ENCODE measurements around the gene SPATA20.

The SPATA20 gene

DNA sequence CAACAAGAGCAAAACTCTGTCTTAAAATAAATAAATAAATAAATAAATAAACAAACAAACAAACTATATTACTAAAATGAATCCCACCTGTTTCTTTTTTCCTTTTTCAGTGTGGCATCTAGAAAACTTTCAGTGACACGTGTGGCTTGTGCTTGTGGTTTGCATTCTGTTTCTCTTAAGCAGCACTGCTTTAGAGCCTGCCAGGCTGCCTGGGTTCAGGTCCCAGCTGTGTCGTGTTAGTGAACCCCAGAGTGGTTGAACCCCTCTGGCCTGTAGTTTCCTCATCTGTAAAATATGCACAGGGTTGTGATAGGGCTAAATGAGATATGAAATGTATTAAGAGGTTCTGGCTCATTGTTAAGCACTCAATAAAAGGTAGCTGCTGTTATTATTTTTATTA is 26.5 kb upstream of the SPATA20 start:
- no peak for DNase-seq (ENCODE audit: low read depth)

DNA sequence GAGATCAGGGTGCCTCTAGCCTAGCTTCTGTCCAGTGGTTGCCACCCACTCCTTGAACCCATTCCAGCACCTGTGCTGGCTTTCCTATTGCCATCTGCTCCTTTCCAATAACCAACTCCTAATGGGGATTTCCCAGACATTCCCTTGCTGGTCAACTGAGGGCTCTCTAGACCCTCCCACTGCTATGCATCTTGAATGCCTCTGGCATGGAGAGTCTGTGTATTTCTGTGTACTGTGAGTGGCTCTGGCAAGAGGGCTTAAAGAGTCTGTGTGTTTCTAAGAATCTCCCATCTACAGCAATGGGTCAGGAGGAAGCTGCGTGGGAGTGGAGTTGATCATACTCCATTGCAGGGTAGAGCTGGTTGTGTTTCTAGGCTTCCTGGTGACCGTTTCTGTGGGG is 25.5 kb upstream of the SPATA20 start:
- DNase-seq (ENCODE audit: low read depth), result no peak

DNA sequence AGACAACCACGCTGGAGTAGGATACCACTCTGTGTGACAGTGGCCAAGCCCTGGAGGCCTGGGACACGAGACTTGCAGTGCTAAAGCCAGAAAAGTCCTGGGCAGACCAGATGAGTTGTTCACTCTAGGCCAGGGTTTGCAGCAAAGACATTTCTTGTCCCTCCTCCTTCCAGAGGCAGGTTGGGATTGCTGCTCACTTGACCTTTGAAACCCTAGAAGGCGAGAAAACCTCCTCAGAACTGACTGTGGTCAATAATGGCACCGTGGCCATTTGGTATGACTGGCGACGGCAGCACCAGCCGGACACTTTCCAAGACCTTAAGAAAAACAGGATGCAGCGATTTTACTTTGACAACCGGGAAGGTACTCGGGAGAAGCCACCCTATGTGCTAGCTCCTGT is 24.2 kb upstream of the SPATA20 start:
- DNase-seq (ENCODE audit: low read depth), result no peak

DNA sequence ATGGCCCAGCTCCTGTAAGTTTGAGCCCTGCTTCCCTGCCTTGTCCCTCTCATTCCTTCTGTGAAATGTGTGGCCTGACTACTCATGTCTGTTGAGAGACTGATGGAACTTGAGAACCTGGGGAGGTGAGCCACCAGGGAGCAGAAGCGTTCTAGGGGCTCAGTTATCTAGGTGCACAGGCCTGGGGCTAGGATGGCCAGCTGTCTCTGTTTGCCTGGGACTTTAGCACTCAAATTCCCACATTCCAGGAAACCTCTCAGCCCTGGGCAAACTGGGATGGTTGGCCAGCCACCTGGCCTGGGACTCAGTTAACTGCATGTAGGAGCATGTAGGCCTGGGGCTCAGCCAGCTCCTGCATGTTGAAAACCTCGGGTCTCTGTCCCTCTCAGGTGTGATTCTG is 23.8 kb upstream of the SPATA20 start:
- DNase-seq (ENCODE audit: low read depth), result no peak

DNA sequence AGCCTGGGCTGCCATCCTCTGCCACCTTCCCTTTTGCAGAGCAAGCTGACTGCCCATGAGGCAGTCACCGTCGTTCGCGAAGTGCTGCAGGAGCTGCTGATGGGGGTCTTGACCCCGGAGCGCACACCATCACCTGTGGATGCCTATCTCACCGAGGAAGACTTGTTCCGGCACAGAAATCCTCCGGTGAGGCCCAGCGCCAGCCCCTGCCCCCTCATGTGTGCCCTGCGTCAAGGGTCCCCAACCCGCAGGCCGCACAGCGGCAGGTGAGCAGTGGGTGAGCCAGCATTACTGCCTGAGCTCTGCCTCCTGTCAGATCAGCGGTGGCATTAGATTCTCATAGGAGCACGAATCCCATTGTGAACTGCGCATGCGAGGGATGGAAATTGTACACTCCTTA is 22.1 kb upstream of the SPATA20 start:
- DNase-seq (ENCODE audit: low read depth), result no peak

DNA sequence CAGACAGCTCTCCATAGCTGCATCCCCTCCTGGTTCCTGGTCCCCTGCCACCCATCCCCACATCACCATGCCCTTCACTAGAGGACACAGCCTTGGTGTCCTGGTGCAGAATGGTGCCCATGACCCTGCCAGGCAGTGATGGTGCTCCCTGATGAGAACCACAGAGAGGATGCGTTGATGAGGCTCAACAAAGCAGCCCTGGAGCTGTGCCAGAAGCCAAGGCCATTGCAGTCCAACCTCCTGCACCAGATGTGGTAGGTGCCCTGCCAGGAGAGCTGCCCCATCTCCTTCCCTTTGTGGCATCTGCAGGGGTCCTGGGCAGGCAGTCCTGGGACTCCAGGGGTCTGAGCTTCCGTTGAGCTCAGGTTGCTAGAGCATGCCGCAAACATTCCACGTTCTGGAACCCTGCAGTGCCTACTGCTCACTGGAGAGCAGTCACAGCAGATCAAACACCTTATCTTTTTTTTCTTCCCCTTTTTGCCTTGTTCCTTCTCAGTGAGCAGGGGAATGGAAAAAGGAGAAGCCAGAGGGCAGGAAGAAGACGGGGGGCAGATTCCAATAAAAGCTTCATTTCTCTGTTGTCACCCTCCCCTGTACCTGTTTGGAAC is 19.7 kb upstream of the SPATA20 start:
- DNase-seq (ENCODE audit: low read depth), result no peak

DNA sequence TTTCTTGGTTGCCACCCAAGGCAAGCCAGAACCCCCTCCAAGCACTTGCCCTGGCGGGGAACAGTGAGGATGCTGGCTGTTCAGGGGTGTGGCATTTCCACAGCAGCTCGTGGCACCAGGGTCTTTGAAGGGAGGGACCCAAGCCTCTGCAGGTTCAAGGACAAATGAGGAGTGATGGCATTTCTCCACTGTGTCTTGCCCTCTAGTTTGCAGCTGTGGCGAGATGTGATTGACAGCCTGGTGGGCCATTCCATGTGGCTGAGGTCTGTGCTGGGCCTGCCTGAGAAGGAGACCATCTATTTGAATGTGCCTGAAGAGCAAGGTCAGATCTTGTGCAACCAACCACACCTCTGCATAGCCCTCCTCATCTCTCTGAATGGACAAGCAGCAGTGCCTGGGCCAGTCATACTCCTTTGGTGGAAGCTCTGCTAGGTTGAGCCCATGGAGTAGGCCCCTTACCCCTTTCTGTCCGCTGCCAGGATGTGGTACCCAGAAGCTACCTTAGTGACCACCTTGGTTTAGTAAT is 19.0 kb upstream of the SPATA20 start:
- no peak for DNase-seq (ENCODE audit: low read depth)

DNA sequence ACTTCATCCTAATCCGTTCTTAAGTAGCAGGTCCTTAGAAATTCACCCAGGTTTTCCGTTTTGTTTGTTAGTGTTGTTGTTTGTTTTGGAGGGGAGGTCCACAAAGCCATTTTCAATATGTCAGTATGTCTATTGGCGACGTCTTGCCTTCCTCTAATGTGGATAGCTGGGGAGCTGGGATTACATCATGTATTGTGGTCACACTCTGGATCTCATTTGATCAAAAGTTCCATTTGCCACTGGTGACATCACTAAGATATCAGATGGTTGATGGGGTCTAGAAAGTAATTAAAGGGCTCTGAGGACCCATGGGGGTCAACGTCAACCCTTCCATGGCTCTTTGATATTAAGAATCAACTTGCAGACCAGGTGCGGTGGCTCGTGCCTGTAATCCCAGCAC is 17.1 kb upstream of the SPATA20 start:
- DNase-seq (ENCODE audit: low read depth), result no peak

DNA sequence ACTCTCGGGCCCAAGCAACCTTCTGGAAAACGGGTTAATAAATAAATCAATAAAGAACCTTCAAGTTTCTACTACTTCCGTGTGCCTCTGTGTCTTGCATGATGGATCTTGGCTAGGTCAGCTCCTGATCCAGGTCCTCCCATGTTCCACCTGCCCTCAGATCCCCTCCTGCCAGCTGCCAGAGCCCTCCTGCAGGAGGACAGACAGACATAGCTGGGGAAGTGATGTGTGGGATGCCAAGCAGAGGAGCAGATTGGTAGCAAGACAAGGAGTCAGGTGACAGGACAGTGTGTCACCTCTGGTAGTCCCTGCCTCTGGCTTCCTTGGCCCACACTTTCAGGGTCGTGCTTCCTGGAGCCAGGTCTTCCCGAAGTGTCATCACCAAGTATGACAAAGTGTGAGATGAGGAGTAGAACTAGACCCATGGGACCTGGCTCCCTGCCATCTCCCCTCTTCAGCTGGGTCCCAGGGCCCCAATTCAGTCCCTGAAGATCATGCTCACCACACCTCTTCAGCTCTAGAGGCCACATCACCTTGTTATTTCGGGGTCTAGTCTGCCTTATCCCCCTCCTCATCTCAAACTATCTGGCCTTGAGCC is 15.4 kb upstream of the SPATA20 start:
- DNase-seq (ENCODE audit: low read depth), result no peak

DNA sequence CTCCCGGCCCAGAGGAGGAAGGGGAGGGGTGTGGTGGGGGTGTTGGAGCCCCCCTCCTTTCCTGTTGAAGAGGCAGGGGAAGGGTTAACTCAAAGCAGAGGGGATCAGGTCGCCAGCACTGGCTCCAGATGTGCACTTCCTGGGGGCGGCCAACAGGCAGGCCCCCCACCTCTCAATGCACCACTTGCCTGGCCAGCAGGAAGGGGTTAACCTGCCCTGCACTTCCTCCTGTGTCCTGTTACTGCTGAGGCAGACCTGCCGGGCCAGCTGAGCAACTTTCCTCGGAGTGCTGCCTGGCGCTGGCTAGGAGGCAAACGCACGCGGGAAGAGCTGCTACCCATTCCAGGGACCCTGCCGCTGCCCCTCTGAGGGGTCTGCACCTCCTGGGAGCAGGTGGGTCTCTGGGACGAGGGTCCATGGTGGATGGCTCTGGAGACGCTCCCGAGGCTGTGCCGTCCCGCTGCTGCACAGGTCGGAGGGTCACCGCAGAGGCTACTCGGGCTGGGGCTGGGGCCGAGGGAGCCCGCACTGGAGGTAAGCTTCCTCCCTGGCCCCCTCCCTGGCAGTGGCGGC is 14.4 kb upstream of the SPATA20 start, which contains the start of gene EPN3:
EPN3 (plus strand) TSS at position 284 of the 573 bp plus-strand sequence. CDS start 3,822 bp downstream, outside the sequence.
- DNase-seq (ENCODE audit: low read depth), result no peak

DNA sequence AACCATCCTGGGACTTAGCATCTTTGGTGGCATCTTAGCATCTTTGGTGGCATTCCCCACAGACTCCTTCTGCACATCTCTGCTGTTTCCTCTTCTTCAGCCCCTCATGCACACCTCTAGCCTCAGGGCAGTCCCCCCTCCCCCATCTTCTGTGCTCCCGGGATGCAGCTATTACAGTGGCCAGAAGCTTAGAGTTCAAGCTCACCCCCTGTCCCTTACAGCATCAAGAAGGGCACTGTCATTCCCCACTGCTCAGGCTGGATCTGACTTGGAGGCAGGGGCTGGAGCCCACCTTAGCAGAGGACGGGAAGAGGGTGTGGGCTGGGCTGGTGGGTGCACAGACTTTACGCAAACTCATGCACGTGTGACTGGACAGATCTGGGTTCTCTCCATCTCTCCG is 13.8 kb upstream of the SPATA20 start:
- no peak for DNase-seq (ENCODE audit: low read depth)

DNA sequence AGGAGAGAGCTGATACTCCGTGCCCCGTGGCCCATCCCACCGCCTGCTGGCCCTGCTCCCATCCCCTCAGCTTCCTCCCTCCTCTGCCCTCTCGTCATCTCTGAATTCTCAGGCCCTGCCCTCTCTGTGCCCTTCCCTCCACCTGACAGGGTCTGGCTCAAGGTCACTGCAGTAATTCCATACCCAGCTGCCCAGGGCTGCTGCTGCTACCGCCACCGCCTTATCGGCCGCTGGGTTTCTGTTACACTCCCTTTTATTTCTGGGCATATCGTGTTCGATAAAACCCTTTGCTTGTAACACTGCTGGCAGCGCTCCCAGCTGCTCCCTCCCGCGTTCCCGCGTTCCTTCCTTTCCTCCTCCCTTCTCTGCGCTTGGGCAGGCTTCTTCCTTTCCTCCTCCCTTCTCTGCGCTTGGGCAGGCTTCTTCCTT is 13.2 kb upstream of the SPATA20 start:
- no peak for DNase-seq (ENCODE audit: low read depth)

DNA sequence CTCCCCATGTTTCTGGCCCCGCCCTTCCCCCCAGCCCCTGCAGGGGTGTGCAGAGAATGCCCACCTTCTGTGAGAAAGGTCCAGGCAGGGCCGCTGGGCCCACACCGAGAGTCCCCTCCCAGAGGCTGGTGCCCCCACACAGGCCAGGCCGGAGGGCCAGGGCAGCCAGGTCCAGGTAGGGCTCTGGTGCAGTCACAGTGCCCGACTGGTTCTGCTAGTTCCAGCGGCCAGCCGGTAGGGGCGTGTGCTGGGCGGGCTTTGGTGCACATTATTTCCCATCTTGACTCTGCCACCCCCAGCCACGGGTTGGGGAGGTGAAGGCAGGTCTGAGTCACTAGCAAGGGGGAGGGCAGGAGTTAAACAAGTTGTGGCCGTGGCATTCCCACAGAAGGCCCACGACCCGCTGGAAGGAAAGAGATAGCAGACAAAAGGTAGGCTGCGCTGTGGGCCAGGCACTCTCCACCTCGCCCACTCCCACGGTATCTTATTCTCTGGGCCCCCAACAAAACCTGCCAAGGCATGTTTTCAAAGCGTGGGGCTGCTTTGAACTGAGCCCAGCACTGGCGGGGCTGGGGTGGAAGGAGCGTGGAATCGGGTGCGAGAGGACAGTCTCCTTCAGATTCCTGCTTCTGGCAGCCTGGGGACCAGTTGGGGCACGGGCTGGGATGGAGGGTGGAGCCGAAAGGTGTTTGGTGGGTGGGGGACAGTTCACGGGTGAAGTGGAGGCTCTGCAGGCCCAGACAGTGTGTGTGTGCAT is 12.6 kb upstream of the SPATA20 start:
- no peak for DNase-seq (ENCODE audit: low read depth)

DNA sequence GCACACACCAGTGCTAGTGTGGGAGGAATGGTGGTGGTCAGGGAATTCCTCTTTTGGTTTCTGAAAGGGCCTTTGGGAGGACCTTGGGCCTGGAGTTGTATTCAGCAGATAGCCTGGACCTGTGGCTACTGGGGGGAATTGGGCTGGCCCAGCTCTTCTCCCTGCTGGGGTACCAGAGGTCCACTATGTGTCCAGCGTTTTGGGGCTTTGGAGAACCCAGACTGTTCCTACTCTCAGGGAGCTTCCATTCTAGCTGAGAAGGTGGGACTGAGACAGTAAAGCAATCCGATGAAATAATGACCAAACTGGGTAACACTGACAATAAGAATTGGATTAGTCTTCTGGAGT is 12.0 kb upstream of the SPATA20 start:
- DNase-seq (ENCODE audit: low read depth), result no peak

DNA sequence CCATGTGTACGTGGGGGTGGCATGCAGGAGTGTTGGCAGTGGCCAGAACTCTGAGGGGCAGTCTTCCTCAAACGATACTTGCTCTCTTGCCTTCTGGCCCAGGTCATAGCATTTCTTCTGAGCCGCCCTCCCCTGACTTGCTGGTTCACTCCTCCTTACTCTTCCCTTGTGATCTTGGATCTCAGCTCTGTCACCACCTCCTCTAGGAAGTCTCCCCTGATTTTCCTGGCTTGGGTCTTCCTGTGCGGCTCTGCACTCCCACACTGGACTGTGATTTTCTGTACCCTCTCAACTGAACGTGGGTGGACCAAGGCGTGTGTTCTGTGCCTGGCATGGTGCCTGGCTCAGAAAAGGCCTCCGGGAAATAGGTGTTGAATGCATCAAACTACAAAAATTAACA is 11.6 kb upstream of the SPATA20 start:
- DNase-seq (ENCODE audit: low read depth), result no peak

DNA sequence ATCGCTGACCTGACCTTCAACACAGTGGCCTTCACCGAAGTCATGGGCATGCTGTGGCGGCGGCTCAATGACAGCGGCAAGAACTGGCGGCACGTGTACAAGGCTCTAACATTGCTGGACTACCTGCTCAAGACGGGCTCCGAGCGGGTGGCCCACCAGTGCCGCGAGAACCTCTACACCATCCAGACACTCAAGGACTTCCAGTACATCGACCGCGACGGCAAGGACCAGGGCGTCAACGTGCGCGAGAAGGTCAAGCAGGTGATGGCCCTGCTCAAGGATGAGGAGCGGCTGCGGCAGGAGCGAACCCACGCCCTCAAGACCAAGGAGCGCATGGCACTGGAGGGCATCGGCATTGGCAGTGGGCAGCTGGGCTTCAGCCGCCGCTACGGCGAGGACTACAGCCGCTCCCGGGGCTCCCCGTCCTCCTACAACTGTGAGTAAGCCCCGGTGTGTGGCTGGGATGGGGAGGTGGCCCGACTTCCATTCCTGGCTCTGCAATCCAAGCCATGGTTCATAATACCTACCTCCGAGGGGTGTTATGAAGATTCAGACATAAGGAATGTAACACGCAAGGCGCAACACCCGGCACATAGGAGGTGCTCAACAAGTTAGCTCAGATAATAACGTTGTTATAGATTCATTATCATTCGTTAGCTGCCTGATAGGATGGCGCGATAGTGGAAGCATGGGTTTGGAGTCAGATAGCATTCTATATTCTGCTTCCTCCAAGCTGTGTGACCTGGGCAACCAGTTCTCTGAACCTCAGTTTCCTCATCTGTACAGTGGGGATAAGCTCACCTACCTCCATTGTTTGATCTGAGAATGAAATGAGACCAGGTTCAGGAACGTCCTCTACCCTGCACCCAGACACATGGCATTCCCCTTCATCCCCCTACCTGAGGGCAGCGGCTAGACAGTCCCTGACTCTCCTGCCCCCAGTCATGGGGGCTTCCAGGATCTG is 10.0 kb upstream of the SPATA20 start:
- DNase-seq (ENCODE audit: low read depth), result no peak

DNA sequence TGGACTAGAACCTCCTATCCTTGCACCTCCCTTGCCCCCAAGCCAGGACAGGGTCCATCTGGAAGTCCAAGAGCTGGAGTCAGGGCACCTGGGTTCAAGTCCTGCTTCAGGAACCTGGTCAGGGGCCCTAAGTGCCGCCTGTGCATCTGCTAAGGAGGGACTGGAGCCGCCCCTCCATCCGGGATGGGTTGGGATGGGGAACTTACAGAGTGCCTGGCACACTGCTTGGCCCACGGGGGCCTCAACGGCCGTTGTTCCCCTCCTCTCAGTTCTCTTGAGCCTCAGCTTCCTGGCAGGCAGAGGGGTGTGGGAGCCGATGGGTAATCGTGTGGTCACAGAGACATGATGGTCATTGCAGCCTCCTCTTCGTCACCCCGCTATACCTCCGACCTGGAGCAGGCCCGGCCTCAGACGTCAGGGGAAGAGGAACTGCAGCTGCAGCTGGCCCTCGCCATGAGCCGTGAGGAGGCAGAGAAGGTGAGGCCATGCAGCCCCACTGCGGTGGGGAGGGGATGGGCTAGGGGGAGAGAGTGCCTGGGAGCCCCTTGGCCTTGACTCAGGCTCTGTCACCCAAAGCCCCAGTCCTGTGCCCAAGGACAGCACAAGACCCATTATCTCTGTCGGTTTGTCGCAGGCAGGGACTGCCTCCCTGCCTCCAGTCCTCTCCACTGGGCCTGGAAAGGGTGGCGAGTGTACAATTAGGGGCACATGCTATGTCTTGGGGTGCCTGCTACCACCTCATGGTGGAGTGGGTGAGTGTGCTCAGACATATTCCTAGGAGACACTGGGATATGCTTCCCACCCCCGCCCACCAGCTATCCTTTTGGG is 9.0 kb upstream of the SPATA20 start:
- DNase-seq (ENCODE audit: low read depth), result no peak

DNA sequence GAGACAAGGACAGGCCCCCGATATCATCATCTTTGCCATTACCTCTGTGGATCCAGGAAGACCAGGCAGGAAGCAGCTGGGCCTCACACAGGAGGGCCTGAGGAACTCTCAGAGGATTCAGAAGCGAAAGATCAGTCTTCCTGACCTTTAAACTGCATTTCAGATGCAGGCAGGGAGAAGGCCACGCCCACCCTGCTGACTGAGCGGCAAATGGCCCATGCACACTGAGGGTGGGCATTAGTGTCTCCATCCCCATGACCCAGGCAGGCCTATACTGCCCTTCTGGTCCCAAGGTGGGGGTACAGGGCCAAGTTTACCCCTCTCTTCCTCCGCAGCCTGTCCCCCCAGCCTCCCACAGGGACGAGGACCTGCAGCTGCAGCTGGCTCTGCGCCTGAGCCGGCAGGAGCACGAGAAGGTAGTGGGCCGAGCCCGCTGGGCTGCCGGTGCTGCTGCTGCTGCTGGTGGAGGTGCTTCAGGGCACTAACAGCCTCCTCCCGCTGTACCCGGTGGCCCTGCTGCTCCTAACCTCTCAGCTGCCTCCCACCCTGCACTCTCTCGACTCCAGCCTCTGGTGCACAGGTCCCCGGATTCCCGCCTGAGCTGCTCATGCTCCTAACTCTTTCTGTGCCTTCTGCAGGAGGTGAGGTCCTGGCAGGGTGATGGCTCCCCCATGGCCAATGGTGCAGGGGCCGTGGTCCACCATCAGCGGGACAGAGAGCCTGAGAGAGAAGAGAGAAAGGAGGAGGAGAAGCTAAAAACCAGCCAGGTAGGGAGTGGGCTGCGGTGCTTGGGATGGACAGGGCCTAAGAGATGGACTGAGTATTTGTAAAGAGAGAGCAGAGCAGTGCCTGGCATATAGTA is 8.2 kb upstream of the SPATA20 start:
- DNase-seq (ENCODE audit: low read depth), result no peak

DNA sequence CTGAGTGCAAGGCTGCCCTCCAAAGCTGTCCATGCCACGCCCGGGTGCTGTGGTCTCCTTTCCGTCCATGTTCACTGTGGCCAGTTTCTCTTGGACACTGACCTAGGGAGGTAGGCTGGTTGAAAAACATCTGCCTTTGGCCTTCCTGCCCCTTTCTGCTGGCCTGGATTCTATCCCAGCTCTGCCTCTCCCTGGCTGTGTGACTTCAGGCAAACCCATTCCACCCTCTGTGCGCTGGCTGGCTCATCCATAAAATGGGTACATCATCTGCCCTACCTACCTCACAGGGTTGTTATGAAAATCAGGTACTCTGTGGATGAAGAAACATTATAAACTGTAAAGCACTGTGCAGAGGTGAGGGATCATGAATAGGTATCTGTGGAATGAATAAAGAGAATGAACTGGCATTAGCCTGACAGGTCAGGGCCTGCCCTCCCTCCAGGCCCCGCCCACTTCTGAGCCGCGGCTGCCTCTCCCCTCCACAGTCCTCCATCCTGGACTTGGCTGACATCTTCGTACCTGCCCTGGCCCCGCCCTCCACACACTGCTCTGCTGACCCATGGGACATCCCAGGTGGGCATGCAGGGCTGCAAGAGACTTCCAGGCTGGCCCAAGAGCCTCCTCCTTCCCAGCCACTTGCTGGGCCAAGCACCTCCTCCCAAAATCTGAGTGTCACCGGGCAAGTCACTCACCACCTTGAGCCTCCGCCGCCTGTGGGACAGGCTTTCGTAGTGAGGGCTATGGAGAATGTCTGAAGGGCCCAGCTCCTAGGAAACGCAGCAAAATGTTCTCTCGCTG is 7.0 kb upstream of the SPATA20 start:
- DNase-seq (ENCODE audit: low read depth), result no peak

All from stimulated activated CD8-positive, alpha-beta memory T cell treated with anti-CD3 and anti-CD28 coated beads, Interleukin-7, amount 100 ng/mL, for 24 hours (primary cell).